B cell (primary cell): ENCODE data around the gene SCN8A. TPM values are rescaled to one million over a fixed set of nuclear protein-coding genes. Genes with fewer than 3 reads are reported as not detected.

Experiments
- ATAC-seq: fragments of 200-7000 bp; cut with Tn5 transposase; one replicate; pipeline ENCODE4 v1.10.0; 2021; ENCODE audit warnings: low read depth, mild to moderate bottlenecking, moderate number of reproducible peaks, moderate library complexity
- CTCF ChIA-PET: fragments of 350-600 bp; sonication (Branson Sonifier 250); formaldehyde crosslinking; loops from one replicate; lab custom pipeline; 2021; ENCODE audit warnings: antibody characterized with exemption, inconsistent platforms; lab: Charles Lee
- POLR2A ChIA-PET: fragments of 350-600 bp; sonication (Branson Sonifier 250); formaldehyde crosslinking; loops from one replicate; lab custom pipeline; 2021; ENCODE audit warnings: antibody characterized with exemption; lab: Charles Lee
- DNase-seq: peaks from one replicate; pipeline ENCODE4 v3.0.0; 2013
- H2AFZ ChIP-seq: 2 replicates; pipeline ENCODE4 v1.6.1; 2012; ENCODE audit warnings: mild to moderate bottlenecking, low read depth, low read length; ENCODE audit not compliant: insufficient read depth, poor library complexity, severe bottlenecking
- H3K27ac ChIP-seq, 2 donors: 1 replicate in 1 of 2; 2 replicates in 1 of 2; pipeline ENCODE4 v1.5.1; 2012 to 2013; ENCODE audit warnings: low read length in 2 of 2, mild to moderate bottlenecking in 2 of 2, moderate library complexity in 1 of 2
- H3K27me3 ChIP-seq, 4 experiments: fragments of 200-600 bp in 1 of 4; sonication (generic) in 1 of 4; replicated peaks in 1 of 4; 1 replicate in 2 of 4; 2 replicates in 2 of 4; pipeline versions ENCODE4 v1.6.1 to v1.7.0; 2013 to 2016; ENCODE audit warnings: low read length in 3 of 4, mild to moderate bottlenecking in 2 of 4, mixed read lengths in 1 of 4, moderate library complexity in 1 of 4; ENCODE audit not compliant: insufficient read depth in 4 of 4, control insufficient read depth in 3 of 4; ENCODE audit errors: control extremely low read depth in 1 of 4
- H3K36me3 ChIP-seq, 2 experiments: replicated peaks in 1 of 2; 1 replicate in 1 of 2; 2 replicates in 1 of 2; pipeline versions ENCODE4 v1.6.1 to v1.7.1; 2013; ENCODE audit warnings: low read length in 1 of 2; ENCODE audit not compliant: insufficient read depth in 2 of 2, control insufficient read depth in 1 of 2; ENCODE audit errors: control extremely low read depth in 1 of 2, extremely low read depth in 1 of 2
- H3K4me1 ChIP-seq, 2 donors: fragments of 200-600 bp in 1 of 2; sonication (generic) in 1 of 2; 1 replicate in 1 of 2; 2 replicates in 1 of 2; pipeline versions ENCODE4 v1.5.1 to v1.6.1; 2013 to 2017; ENCODE audit warnings: low read length in 2 of 2; ENCODE audit not compliant: control insufficient read depth in 2 of 2, insufficient read depth in 2 of 2
- H3K4me2 ChIP-seq: replicated peaks from 2 replicates; pipeline ENCODE3; 2012; ENCODE audit warnings: mild to moderate bottlenecking, low read depth, low read length; ENCODE audit not compliant: poor library complexity, severe bottlenecking
- H3K4me3 ChIP-seq, 5 experiments: fragments of 200-600 bp in 1 of 5; sonication (generic) in 1 of 5; 1 replicate in 3 of 5; 2 replicates in 2 of 5; pipeline versions ENCODE4 v1.5.1 to v1.7.0; 2011 to 2016; ENCODE audit warnings: low read length in 4 of 5, mild to moderate bottlenecking in 4 of 5, low read depth in 2 of 5, control low read depth in 1 of 5, moderate library complexity in 1 of 5; ENCODE audit not compliant: insufficient read depth in 1 of 5; ENCODE audit errors: control extremely low read depth in 1 of 5, extremely low read depth in 1 of 5
- H3K79me2 ChIP-seq: fragments of 200-600 bp; sonication (generic); one replicate; pipeline ENCODE4 v1.6.0; 2016; ENCODE audit warnings: low read length; ENCODE audit not compliant: control insufficient read depth, insufficient read depth
- H3K9ac ChIP-seq: fragments of 200-600 bp; sonication (generic); 2 replicates; pipeline ENCODE4 v1.6.1; 2017; ENCODE audit warnings: mild to moderate bottlenecking, low read length, moderate library complexity
- H3K9me3 ChIP-seq, 3 donors: one replicate each; pipeline versions ENCODE4 v1.6.1 to v1.7.1; 2013; ENCODE audit warnings: low read length in 2 of 3; ENCODE audit not compliant: control insufficient read depth in 2 of 3, insufficient read depth in 1 of 3; ENCODE audit errors: control extremely low read depth in 1 of 3
- H4K20me1 ChIP-seq: 2 replicates; pipeline ENCODE4 v1.6.0; 2012; ENCODE audit warnings: mild to moderate bottlenecking, low read length; ENCODE audit not compliant: insufficient read depth, control insufficient read depth, poor library complexity, severe bottlenecking
- H3K27ac Mint-ChIP-seq: one replicate; pipeline ENCODE4 v1.8.0; 2021; ENCODE audit warnings: mixed read lengths
- H3K27me3 Mint-ChIP-seq: one replicate; pipeline ENCODE4 v1.8.0; 2021; ENCODE audit warnings: mixed read lengths
- H3K4me1 Mint-ChIP-seq: one replicate; pipeline ENCODE4 v1.8.0; 2021; ENCODE audit warnings: mixed read lengths
- H3K4me3 Mint-ChIP-seq: one replicate; pipeline ENCODE4 v1.8.0; 2021; ENCODE audit warnings: mixed read lengths
- H3K9me3 Mint-ChIP-seq: one replicate; pipeline ENCODE4 v1.8.0; 2022; ENCODE audit warnings: mixed read lengths; ENCODE audit not compliant: insufficient read depth
- EZH2 ChIP-seq: IDR thresholded peaks from 2 replicates; pipeline ENCODE4 v1.6.1; 2012; ENCODE audit warnings: borderline replicate concordance, low read depth, mild to moderate bottlenecking, moderate library complexity, low read length; ENCODE audit not compliant: insufficient read depth, poor library complexity, severe bottlenecking
- WGBS: methylation state at CpG from one replicate; pipeline ENCODE4 v1.1.5; 2013; ENCODE audit warnings: missing lambda C conversion rate; ENCODE audit not compliant: insufficient coverage; 5-methylcytosine and 5-hydroxymethylcytosine counted together
- intact Hi-C: fragments of 100-400 bp; cut with micrococcal nuclease; formaldehyde crosslinking; loops from one replicate; pipeline ENCODE4 v1.10.0; 2022
- polyA minus RNA-seq: library from RNA; depleted of rRNA, polyadenylated mRNA; stranded (reverse); fragments of >200 nt; gene quantifications from 2 replicates; pipeline ENCODE4 v1.2.3, GENCODE V29; 2012
- polyA plus RNA-seq: library from polyadenylated mRNA; depleted of rRNA; stranded (reverse); fragments of >200 nt; gene quantifications from 2 replicates; pipeline ENCODE4 v1.2.3, GENCODE V29; 2012
- total RNA-seq, 2 donors: library from RNA; stranded (reverse); fragments of 120-200 nt in 1 of 2; gene quantifications; 1 replicate in 1 of 2; 2 replicates in 1 of 2; pipeline versions ENCODE4 v1.2.3 to v1.2.4, GENCODE V29; 2013 to 2022
- TF ChIP-seq, protein P1 (sequence below): fragments of 200-600 bp; IDR thresholded peaks from one replicate; pipeline ENCODE4 v1.8.0; 2022; ENCODE audit warnings: antibody characterized with exemption, mild to moderate bottlenecking

SCN8A gene
- total RNA-seq, result 1.0 and 1.1 TPM in 2 replicates
- total RNA-seq (2013), result 0.49 TPM
- polyA plus RNA-seq, result 0.16 and 0.78 TPM in 2 replicates
- 0.26 and 0.43 TPM in 2 replicates for polyA minus RNA-seq

- Mint-ChIP-seq H3K27ac (peak within 1 kb of the TSS; percentile 73), H3K4me3 (peak within 1 kb of the TSS; percentile 90), H3K27me3 (peaks cover 48% of the 10 kb centered on the region), H3K4me1 (peaks cover 19% of the 10 kb centered on the region), H3K9me3 (no peaks in the 10 kb centered on the region)
- POLR2A ChIA-PET, result no interaction called here
- H3K4me3 ChIP-seq, result peak within 1 kb of the TSS; percentile 11 to 69 (median 55)
- ATAC-seq, result peak; percentile 55
- intact Hi-C loops, result no loop called here
- WGBS, result 1% methylated on average over 82 of the region's 91 CpGs
- no peaks in the 10 kb centered on the region for H4K20me1 ChIP-seq
- H3K36me3 ChIP-seq, result no peaks in the 10 kb centered on the region
- peaks cover 0 to 29% (median 26%) of the 10 kb centered on the region in 4 experiments for H3K27me3 ChIP-seq
- TF ChIP-seq, protein P1, sequence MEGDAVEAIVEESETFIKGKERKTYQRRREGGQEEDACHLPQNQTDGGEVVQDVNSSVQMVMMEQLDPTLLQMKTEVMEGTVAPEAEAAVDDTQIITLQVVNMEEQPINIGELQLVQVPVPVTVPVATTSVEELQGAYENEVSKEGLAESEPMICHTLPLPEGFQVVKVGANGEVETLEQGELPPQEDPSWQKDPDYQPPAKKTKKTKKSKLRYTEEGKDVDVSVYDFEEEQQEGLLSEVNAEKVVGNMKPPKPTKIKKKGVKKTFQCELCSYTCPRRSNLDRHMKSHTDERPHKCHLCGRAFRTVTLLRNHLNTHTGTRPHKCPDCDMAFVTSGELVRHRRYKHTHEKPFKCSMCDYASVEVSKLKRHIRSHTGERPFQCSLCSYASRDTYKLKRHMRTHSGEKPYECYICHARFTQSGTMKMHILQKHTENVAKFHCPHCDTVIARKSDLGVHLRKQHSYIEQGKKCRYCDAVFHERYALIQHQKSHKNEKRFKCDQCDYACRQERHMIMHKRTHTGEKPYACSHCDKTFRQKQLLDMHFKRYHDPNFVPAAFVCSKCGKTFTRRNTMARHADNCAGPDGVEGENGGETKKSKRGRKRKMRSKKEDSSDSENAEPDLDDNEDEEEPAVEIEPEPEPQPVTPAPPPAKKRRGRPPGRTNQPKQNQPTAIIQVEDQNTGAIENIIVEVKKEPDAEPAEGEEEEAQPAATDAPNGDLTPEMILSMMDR, result no peak
- no peak for TF ChIP-seq EZH2
- no peaks in the 10 kb centered on the region for H3K79me2 ChIP-seq
- DNase-seq, result peak; percentile 58
- peak within 1 kb of the TSS; percentile 82 for H2AFZ ChIP-seq
- peak within 1 kb of the TSS; percentile 89 for H3K4me2 ChIP-seq
- H3K9me3 ChIP-seq, result peaks cover 0 to 4% (median 0%) of the 10 kb centered on the region in 3 donors
- CTCF ChIA-PET, result no interaction called here
- H3K27ac ChIP-seq, result no peak within 1 kb of the TSS
- peaks cover 12 to 16% of the 10 kb centered on the region in 2 donors for H3K4me1 ChIP-seq
- peak within 1 kb of the TSS; percentile 64 for H3K9ac ChIP-seq
These were observed at the start of gene SCN8A for GRCh38 chr12:51591016-51591901. SCN8A (plus strand) TSS chr12:51591233; CDS start chr12:51662818, 71,585 bp downstream.

DNA sequence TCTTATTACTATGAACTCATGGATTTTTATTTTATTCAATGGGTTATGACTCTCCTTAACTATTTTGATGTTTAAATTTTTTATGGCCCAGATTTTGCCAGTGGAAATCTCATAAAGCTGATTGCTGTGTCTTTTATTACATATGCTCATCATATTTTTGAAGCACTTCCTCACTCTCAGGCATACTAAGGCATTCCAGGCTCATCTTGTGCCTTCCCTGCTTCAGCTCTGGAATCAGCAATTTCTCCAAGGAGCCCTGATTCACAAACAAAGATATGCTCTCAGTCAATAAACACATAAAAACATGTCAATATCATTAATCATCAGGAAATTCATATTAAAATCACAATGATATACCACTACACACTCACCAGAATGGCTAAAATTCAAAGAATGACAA is 44.9 kb upstream of the SCN8A start:
- H3K79me2 ChIP-seq, result no peaks in the 10 kb centered on the region
- ATAC-seq (no peak), DNase-seq (no peak)
- H3K36me3 ChIP-seq, result no peaks in the 10 kb centered on the region
- H3K4me1 Mint-ChIP-seq, result peaks cover 8% of the 10 kb centered on the region
- intact Hi-C loops, result no loop called here
- no peak overlapping the region for H3K4me3 Mint-ChIP-seq
- no peak overlapping the region for H3K27ac Mint-ChIP-seq
- H3K4me2 ChIP-seq, result no peak overlapping the region
- H3K9ac ChIP-seq, result no peak overlapping the region
- no peak overlapping the region for H2AFZ ChIP-seq
- POLR2A ChIA-PET, result no interaction called here
- CTCF ChIA-PET, result no interaction called here
- TF ChIP-seq, protein P1, result no peak
- TF ChIP-seq EZH2, result no peak
- peaks cover 34% of the 10 kb centered on the region for H3K27me3 Mint-ChIP-seq
- H4K20me1 ChIP-seq, result no peaks in the 10 kb centered on the region
- no peak overlapping the region for H3K27ac ChIP-seq
- peaks cover 0 to 12% (median 3%) of the 10 kb centered on the region in 4 experiments for H3K27me3 ChIP-seq
- H3K9me3 ChIP-seq, result peaks cover 0 to 2% (median 0%) of the 10 kb centered on the region in 3 donors
- H3K9me3 Mint-ChIP-seq, result peaks cover 5% of the 10 kb centered on the region
- H3K4me1 ChIP-seq, result no peaks in the 10 kb centered on the region
- H3K4me3 ChIP-seq, result no peak overlapping the region
